NCI-H1417 treated with DMSO at 0.1 percent for 48 hours (cell line): ENCODE results near the gene DNHD1.

Experiments used
- DNase-seq: peaks from one replicate; lab custom pipeline; 2025; lab: John Stamatoyannopoulos, UW

The DNHD1 gene

GRCh38 chr11:6497069-6497839 lies at the start of gene DNHD1:
Gene DNHD1, plus strand, starts transcription at chr11:6497280. Its CDS starts 936 bp downstream, at chr11:6498216.
- DNase-seq, result no peak

- DNase-seq, result no peak
Observed at GRCh38 chr11:6448574-6448973, 48.5 kb upstream of the DNHD1 start.

GRCh38 chr11:6452219-6452618 lies 44.9 kb upstream of the DNHD1 start:
- DNase-seq, result no peak

- no peak for DNase-seq
Observed at GRCh38 chr11:6453152-6453551, 43.9 kb upstream of the DNHD1 start.

- DNase-seq, result no peak
Observed at GRCh38 chr11:6455070-6455469, 42.0 kb upstream of the DNHD1 start.

GRCh38 chr11:6456361-6457073 lies 40.6 kb upstream of the DNHD1 start:
- no peak for DNase-seq

- DNase-seq, result no peak
Observed at GRCh38 chr11:6457581-6458320, 39.3 kb upstream of the DNHD1 start.

- DNase-seq, result no peak
Observed at GRCh38 chr11:6458352-6459098, 38.6 kb upstream of the DNHD1 start.

GRCh38 chr11:6459099-6459450 lies 38.0 kb upstream of the DNHD1 start:
- DNase-seq, result no peak

- DNase-seq, result no peak
Observed at GRCh38 chr11:6468712-6469495, 28.2 kb upstream of the DNHD1 start.

GRCh38 chr11:6469599-6469998 lies 27.5 kb upstream of the DNHD1 start:
- DNase-seq, result no peak

GRCh38 chr11:6472934-6473333 lies 24.1 kb upstream of the DNHD1 start:
- no peak for DNase-seq

GRCh38 chr11:6473451-6474412 lies 23.3 kb upstream of the DNHD1 start, which contains the start of gene TRIM3:
Gene TRIM3, minus strand, starts transcription at chr11:6473941. Its CDS starts 8,246 bp downstream, at chr11:6465695.
- DNase-seq, result peak; percentile 24

- no peak for DNase-seq
Observed at GRCh38 chr11:6474413-6474792, 22.7 kb upstream of the DNHD1 start.

- DNase-seq, result no peak
Observed at GRCh38 chr11:6474806-6475500, 22.1 kb upstream of the DNHD1 start.

- no peak for DNase-seq
Observed at GRCh38 chr11:6475936-6476335, 21.1 kb upstream of the DNHD1 start.

- DNase-seq, result no peak
Observed at GRCh38 chr11:6476571-6476970, 20.5 kb upstream of the DNHD1 start.

GRCh38 chr11:6480299-6480914 lies 16.7 kb upstream of the DNHD1 start:
- DNase-seq, result no peak
